Islet precursor cell (in vitro differentiated cells): ENCODE data around the gene GNMT.
"Not testable (repeated sequence)": the region's sequence is repeated elsewhere in the genome, so short reads cannot be mapped to it uniquely, and the experiment has no call there.

Experiments
- DNase-seq: peaks from one replicate; pipeline ENCODE4 v3.0.0-alpha.2; 2018

The GNMT gene

GRCh38 chr6:42978839-42979522 lies 18.4 kb downstream of the GNMT start, which contains the start of gene PEX6:
PEX6 (minus strand) TSS chr6:42979181; CDS start chr6:42979150, 31 bp downstream.
- peak; percentile 97 for DNase-seq

- no peak for DNase-seq
These were observed 19.1 kb downstream of the GNMT start for GRCh38 chr6:42979523-42980177.

GRCh38 chr6:42981836-42982235 lies 21.3 kb downstream of the GNMT start:
- DNase-seq: no peak

- peak; percentile 99 for DNase-seq
These were observed 23.7 kb downstream of the GNMT start, which contains the start of gene PPP2R5D for GRCh38 chr6:42984001-42984923. PPP2R5D (plus strand) TSS chr6:42984570; CDS start chr6:42984678, 108 bp downstream.

GRCh38 chr6:42984924-42985475 lies 24.4 kb downstream of the GNMT start:
- DNase-seq: peak; percentile 64

- DNase-seq: no peak
These were observed 27.2 kb downstream of the GNMT start for GRCh38 chr6:42987533-42988451.

GRCh38 chr6:42988486-42989020 lies 28.0 kb downstream of the GNMT start:
- no peak for DNase-seq

- DNase-seq: no peak
These were observed 29.4 kb downstream of the GNMT start for GRCh38 chr6:42989923-42990322.

- no peak for DNase-seq
These were observed 32.9 kb downstream of the GNMT start for GRCh38 chr6:42993445-42993844.

- DNase-seq: no peak
These were observed 36.0 kb downstream of the GNMT start for GRCh38 chr6:42996513-42996912.

- DNase-seq: not testable (repeated sequence)
These were observed 37.7 kb downstream of the GNMT start for GRCh38 chr6:42998205-42998604.

GRCh38 chr6:43001843-43002242 lies 41.3 kb downstream of the GNMT start:
- no peak for DNase-seq

- DNase-seq: no peak
These were observed 45.3 kb downstream of the GNMT start for GRCh38 chr6:43005844-43006243.

- no peak for DNase-seq
These were observed 45.7 kb downstream of the GNMT start for GRCh38 chr6:43006251-43006650.

- no peak for DNase-seq
These were observed 46.6 kb downstream of the GNMT start for GRCh38 chr6:43007126-43007525.

GRCh38 chr6:43009124-43009523 lies 48.6 kb downstream of the GNMT start:
- peak; percentile 74 for DNase-seq

- no peak for DNase-seq
These were observed 50.7 kb downstream of the GNMT start for GRCh38 chr6:43011207-43011606.

GRCh38 chr6:43012364-43012763 lies 51.8 kb downstream of the GNMT start:
- DNase-seq: no peak

- DNase-seq: no peak
These were observed 52.7 kb downstream of the GNMT start for GRCh38 chr6:43013097-43013842.
